DOHH2 (cell line): ENCODE measurements around the gene AP4E1.

ENCODE experiments used
- CTCF ChIP-seq: fragments of 200-600 bp; sonication (generic); IDR thresholded peaks from one replicate; pipeline ENCODE4 v1.5.1; 2014; ENCODE audit warnings: antibody characterized with exemption, mild to moderate bottlenecking, low read depth, low read length; ENCODE audit not compliant: poor library complexity, severe bottlenecking
- EZH2phosphoT487 ChIP-seq: fragments of 200-600 bp; sonication (generic); IDR thresholded peaks from 2 replicates; pipeline ENCODE4 v1.6.1; 2017; ENCODE audit warnings: borderline replicate concordance, mild to moderate bottlenecking, antibody characterized with exemption, low read length, moderate library complexity, mixed read lengths

DNA sequence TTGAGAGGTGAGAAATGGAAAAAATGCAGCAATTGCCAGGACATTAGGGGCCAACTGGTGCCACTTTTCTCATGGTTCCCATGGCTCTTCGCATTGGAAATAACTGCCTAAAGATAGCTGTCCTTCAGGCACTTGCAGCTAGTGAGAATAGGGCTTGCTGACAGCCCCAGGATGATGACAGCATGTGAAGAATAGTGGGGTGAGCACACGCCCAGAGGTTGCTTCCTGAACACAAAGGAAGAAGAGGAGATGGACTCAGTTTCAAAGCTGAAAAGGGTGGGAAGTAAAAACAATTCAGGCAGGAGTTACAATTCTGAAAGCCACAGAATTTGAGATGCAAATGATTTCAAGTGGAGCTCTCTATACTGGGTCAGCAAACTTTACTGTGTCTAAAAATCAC, 140.6 kb downstream of the AP4E1 start:
- no peak for TF ChIP-seq CTCF
- TF ChIP-seq EZH2phosphoT487, result no peak
